NT2/D1 (cell line): Measurements from ENCODE around the gene EREG.

ENCODE experiments used
- SUZ12 ChIP-seq: IDR thresholded peaks from 2 replicates; pipeline ENCODE4 v1.6.1; 2011; ENCODE audit not compliant: insufficient read length, insufficient read depth; ENCODE audit errors: extremely low read depth
- YY1 ChIP-seq: IDR thresholded peaks from 2 replicates; pipeline ENCODE4 v1.6.1; 2011; ENCODE audit not compliant: insufficient read length, insufficient read depth
- ZNF274 ChIP-seq: IDR thresholded peaks from 2 replicates; pipeline ENCODE4 v1.6.1; 2011; ENCODE audit warnings: mild to moderate bottlenecking, low read depth, low read length

DNA sequence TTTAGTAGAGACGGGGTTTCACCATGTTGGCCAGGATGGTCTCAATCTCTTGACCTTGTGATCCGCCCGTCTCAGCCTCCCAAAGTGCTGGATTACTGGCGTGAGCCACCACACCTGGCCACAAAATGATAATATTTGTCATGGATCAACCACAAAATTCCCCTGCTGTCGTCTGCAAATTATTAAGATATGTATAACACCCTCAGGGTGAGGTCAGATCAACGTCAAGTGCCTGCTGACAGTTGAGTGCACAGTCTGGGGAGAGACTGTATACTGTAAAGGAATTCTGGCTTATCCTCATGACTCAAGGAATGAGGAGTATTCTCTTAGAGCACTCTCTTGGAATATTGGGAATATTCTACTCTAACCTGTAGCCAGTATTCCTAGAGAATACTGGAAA is 45.5 kb upstream of the EREG start:
- no peak for TF ChIP-seq ZNF274
- TF ChIP-seq YY1, result no peak
- TF ChIP-seq SUZ12, result no peak
